HEK293 (cell line): Measurements from ENCODE around the gene INSRR.
A peak's percentile ranks its signal among the peaks of the same experiment; 100 is the strongest.

Source experiments
- CTCF ChIA-PET: fragments of 350-600 bp; formaldehyde crosslinking; extraction: SDS; loops from one replicate; lab custom pipeline; 2021; ENCODE audit warnings: antibody characterized with exemption; lab: Yijun Ruan, JAX
- POLR2A ChIA-PET: fragments of 300-600 bp; formaldehyde crosslinking; extraction: SDS; loops from one replicate; lab custom pipeline; 2020; ENCODE audit warnings: antibody characterized with exemption, inconsistent platforms; lab: Yijun Ruan, JAX
- H3K27ac ChIP-seq: fragments of 200-500 bp; sonication (Bioruptor generic); 2 replicates; pipeline ENCODE4 v1.5.1; 2014; ENCODE audit warnings: low read depth, low read length, control low read depth, inconsistent platforms; ENCODE audit errors: extremely low read depth
- H3K36me3 ChIP-seq, 2 experiments: fragments of 200-500 bp in 1 of 2; sonication (Bioruptor generic) in 1 of 2; 1 replicate in 1 of 2; 2 replicates in 1 of 2; pipeline ENCODE4 v1.5.1; 2014 to 2017; ENCODE audit warnings: inconsistent platforms in 2 of 2, low read length in 2 of 2; ENCODE audit not compliant: control insufficient read depth in 2 of 2, insufficient read depth in 1 of 2
- H3K4me1 ChIP-seq: fragments of 200-500 bp; sonication (Bioruptor generic); 2 replicates; pipeline ENCODE4 v1.5.1; 2014; ENCODE audit warnings: mild to moderate bottlenecking, low read length, inconsistent platforms; ENCODE audit not compliant: control insufficient read depth, insufficient read depth
- H3K4me3 ChIP-seq: 2 replicates; pipeline ENCODE4 v1.5.1; 2011; ENCODE audit warnings: low read depth, mild to moderate bottlenecking, control low read depth, low read length, moderate library complexity
- H3K9me3 ChIP-seq: fragments of 200-500 bp; sonication (Bioruptor generic); 2 replicates; pipeline ENCODE4 v1.5.1; 2014; ENCODE audit warnings: low read depth, low read length, inconsistent platforms; ENCODE audit not compliant: control insufficient read depth, insufficient read depth
- GLIS1 ChIP-seq: fragments of 450-650 bp; formaldehyde crosslinking; IDR thresholded peaks from 2 replicates; pipeline ENCODE4 v1.5.1; 2016; ENCODE audit warnings: missing biosample characterization, missing genetic modification characterization
- HOXA7 ChIP-seq: sonication (generic); formaldehyde crosslinking; IDR thresholded peaks from 2 replicates; pipeline ENCODE4 v1.8.1; 2022; ENCODE audit warnings: missing genetic modification reagents, borderline replicate concordance
- PRDM1 ChIP-seq: fragments of 450-650 bp; formaldehyde crosslinking; IDR thresholded peaks from 2 replicates; pipeline ENCODE4; 2016; ENCODE audit warnings: missing biosample characterization, missing genetic modification characterization
- REPIN1 ChIP-seq: fragments of 450-650 bp; formaldehyde crosslinking; IDR thresholded peaks from 2 replicates; pipeline ENCODE4 v1.5.1; 2017; ENCODE audit warnings: missing biosample characterization, missing genetic modification characterization, low read depth
- SP2 ChIP-seq: fragments of 450-650 bp; formaldehyde crosslinking; IDR thresholded peaks from 2 replicates; pipeline ENCODE4 v1.5.1; 2016; ENCODE audit warnings: missing biosample characterization, missing genetic modification characterization
- YY2 ChIP-seq: fragments of 450-650 bp; formaldehyde crosslinking; IDR thresholded peaks from 2 replicates; pipeline ENCODE4 v1.5.1; 2016; ENCODE audit warnings: missing biosample characterization, missing genetic modification characterization
- ZBTB17 ChIP-seq: fragments of 450-650 bp; formaldehyde crosslinking; IDR thresholded peaks from 2 replicates; pipeline ENCODE4 v1.5.1; 2016; ENCODE audit warnings: missing biosample characterization, missing genetic modification characterization
- ZNF112 ChIP-seq: fragments of 450-650 bp; formaldehyde crosslinking; IDR thresholded peaks from 2 replicates; pipeline ENCODE4 v1.5.0; 2017; ENCODE audit warnings: missing biosample characterization, missing genetic modification characterization
- ZNF146 ChIP-seq: fragments of 450-650 bp; formaldehyde crosslinking; IDR thresholded peaks from 2 replicates; pipeline ENCODE4 v1.5.1; 2016; ENCODE audit warnings: missing biosample characterization, missing genetic modification characterization
- ZNF239 ChIP-seq: fragments of 450-650 bp; formaldehyde crosslinking; IDR thresholded peaks from 2 replicates; pipeline ENCODE4 v1.5.1; 2016; ENCODE audit warnings: missing biosample characterization, missing genetic modification characterization
- ZNF24 ChIP-seq: fragments of 450-650 bp; formaldehyde crosslinking; IDR thresholded peaks from 2 replicates; pipeline ENCODE4 v1.5.1; 2016; ENCODE audit warnings: missing biosample characterization, missing genetic modification characterization
- ZNF274 ChIP-seq, 2 experiments: fragments of 200-500 bp in 1 of 2; fragments of 450-650 bp in 1 of 2; sonication (Bioruptor generic) in 1 of 2; formaldehyde crosslinking in 1 of 2; IDR thresholded peaks; 2 replicates each; pipeline versions ENCODE4 v1.5.1 to v1.6.1; 2014 to 2016; ENCODE audit warnings: borderline replicate concordance in 1 of 2, inconsistent platforms in 1 of 2, low read length in 1 of 2, missing biosample characterization in 1 of 2, missing genetic modification characterization in 1 of 2
- ZNF510 ChIP-seq: fragments of 450-650 bp; formaldehyde crosslinking; IDR thresholded peaks from 2 replicates; pipeline ENCODE4 v1.5.1; 2018; ENCODE audit warnings: mild to moderate bottlenecking, missing genetic modification characterization, missing biosample characterization; ENCODE audit not compliant: insufficient replicate concordance
- ZNF555 ChIP-seq: fragments of 450-650 bp; formaldehyde crosslinking; conservative IDR thresholded peaks from 2 replicates; pipeline ENCODE4 v1.5.1; 2017; ENCODE audit warnings: missing biosample characterization, mild to moderate bottlenecking, missing genetic modification characterization, inconsistent platforms
- ZNF585B ChIP-seq: fragments of 450-650 bp; formaldehyde crosslinking; IDR thresholded peaks from 2 replicates; pipeline ENCODE4 v1.5.1; 2016; ENCODE audit warnings: missing biosample characterization, missing genetic modification characterization
- ZNF596 ChIP-seq: fragments of 450-650 bp; IDR thresholded peaks from 2 replicates; pipeline ENCODE4 v1.5.0; 2018; ENCODE audit warnings: missing biosample characterization, mild to moderate bottlenecking, missing genetic modification characterization, moderate library complexity
- ZNF621 ChIP-seq: fragments of 450-650 bp; formaldehyde crosslinking; IDR thresholded peaks from 2 replicates; pipeline ENCODE4 v1.5.1; 2017; ENCODE audit warnings: missing biosample characterization, missing genetic modification characterization
- ZNF707 ChIP-seq: fragments of 450-650 bp; formaldehyde crosslinking; IDR thresholded peaks from 2 replicates; pipeline ENCODE4 v1.5.1; 2016; ENCODE audit warnings: missing biosample characterization, missing genetic modification characterization
- ZNF830 ChIP-seq: fragments of 450-650 bp; IDR thresholded peaks from 2 replicates; pipeline ENCODE4 v1.5.0; 2018; ENCODE audit warnings: missing biosample characterization, missing genetic modification characterization, low read depth, mild to moderate bottlenecking, moderate library complexity
- TF ChIP-seq, protein P1 (sequence below): fragments of 450-650 bp; IDR thresholded peaks from 2 replicates; pipeline ENCODE4 v1.5.1; 2018; ENCODE audit warnings: missing biosample characterization, missing genetic modification characterization

Gene INSRR

DNA sequence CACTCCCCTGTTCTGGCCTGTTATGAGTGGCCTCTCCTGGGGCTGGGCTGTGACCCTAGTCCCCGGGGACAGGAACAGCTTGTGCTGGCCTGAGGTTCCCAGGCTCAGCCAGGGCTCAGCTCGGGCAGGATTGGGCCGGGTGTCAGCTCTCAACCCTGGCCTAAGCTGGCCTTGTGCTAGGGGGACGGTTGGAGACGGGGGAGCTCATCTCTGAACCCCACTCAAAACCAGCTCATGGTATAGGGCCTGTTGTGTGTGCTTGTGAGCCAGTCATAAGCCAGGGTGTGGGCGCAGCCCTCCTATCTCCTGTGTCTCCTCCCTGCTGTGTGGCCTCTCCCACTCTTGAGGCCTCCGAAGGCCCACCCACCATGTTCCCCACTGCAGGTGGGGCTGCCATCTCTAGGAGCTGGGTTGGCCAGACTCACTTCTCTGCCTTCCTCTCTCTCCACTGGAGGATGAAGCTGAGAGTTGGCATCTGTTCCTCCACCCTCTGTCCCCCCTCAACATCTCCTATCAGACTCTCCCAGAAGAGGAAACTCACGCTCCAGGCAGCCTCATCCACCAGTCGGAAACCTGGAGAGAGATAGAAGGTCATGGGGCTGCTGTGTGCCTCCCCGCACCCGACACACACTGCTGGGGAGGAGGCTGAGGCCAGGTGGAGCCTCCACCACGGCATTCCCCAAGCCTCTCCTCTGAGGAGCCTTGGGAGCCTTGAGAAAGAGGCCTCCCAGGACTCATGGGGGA, 36.0 kb upstream of the INSRR start (continued):
- 0 out of 2 replicates have a peak, but pooled peaks have one; percentile 19 for TF ChIP-seq SP2 (tag by site-specific recombination)
- TF ChIP-seq HOXA7 (CRISPR knock-in tag): no peak
- no peak for TF ChIP-seq ZBTB17 (tag by site-specific recombination)
- no peak for TF ChIP-seq ZNF555
- peak; percentile 88 for TF ChIP-seq GLIS1 (tag by site-specific recombination)
- no peak for TF ChIP-seq PRDM1 (tag by site-specific recombination)
- no peak for TF ChIP-seq ZNF585B (tag by site-specific recombination)

DNA sequence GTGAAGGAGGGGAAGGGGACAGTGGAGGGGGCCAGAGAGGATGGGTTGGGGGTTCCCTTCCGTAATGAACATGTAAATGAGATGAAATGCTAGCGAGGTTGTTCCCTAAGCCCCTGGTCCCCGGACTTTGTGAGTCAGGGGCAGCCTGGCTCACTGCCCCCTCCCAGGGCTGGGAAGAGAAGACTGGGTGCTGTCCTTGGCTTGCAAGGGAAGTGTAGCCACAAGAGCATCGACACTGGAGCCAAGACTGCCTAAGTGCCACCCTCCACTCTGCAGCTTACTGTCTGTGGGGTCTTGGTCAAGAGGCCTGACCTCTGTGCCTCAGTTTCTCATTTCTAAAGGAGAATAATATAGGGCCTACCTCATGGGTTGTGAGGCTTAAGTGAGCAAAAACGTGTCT, 35.1 kb upstream of the INSRR start:
- H3K9me3 ChIP-seq: no peaks in the 10 kb centered on the region
- TF ChIP-seq ZNF510 (tag by site-specific recombination) (no peak), ZNF274 (IDR thresholded peaks at IDR 0.05; ENCODE audit: low read length) (no peak), ZNF274 (tag by site-specific recombination; IDR thresholded peaks at IDR 0.05; ENCODE audit: borderline replicate concordance) (no peak), ZNF239 (tag by site-specific recombination) (no peak), YY2 (tag by site-specific recombination) (no peak), ZNF621 (no peak), ZNF24 (tag by site-specific recombination) (no peak), REPIN1 (tag by site-specific recombination) (no peak), ZNF146 (tag by site-specific recombination) (no peak), ZNF707 (tag by site-specific recombination) (no peak), ZNF112 (no peak), ZNF830 (no peak)
- TF ChIP-seq, protein P1, sequence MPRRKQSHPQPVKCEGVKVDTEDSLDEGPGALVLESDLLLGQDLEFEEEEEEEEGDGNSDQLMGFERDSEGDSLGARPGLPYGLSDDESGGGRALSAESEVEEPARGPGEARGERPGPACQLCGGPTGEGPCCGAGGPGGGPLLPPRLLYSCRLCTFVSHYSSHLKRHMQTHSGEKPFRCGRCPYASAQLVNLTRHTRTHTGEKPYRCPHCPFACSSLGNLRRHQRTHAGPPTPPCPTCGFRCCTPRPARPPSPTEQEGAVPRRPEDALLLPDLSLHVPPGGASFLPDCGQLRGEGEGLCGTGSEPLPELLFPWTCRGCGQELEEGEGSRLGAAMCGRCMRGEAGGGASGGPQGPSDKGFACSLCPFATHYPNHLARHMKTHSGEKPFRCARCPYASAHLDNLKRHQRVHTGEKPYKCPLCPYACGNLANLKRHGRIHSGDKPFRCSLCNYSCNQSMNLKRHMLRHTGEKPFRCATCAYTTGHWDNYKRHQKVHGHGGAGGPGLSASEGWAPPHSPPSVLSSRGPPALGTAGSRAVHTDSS (tag by site-specific recombination): no peak
- ChIA-PET POLR2A (interaction anchor here (0.6 to 1.2 kb wide), 2 partner anchors 72 to 168 kb away, joined by 3 to 6 read pairs; no protein-coding TSS in a partner anchor), CTCF (interaction anchor here (0.9 to 10.2 kb wide), 8 partner anchors 17 to 203 kb away, joined by 4 to 136 read pairs (median 6); no protein-coding TSS in a partner anchor)
- H3K27ac ChIP-seq: no peak overlapping the region
- H3K4me3 ChIP-seq: no peak overlapping the region
- no peaks in the 10 kb centered on the region for H3K4me1 ChIP-seq
- H3K36me3 ChIP-seq: no peaks in the 10 kb centered on the region

DNA sequence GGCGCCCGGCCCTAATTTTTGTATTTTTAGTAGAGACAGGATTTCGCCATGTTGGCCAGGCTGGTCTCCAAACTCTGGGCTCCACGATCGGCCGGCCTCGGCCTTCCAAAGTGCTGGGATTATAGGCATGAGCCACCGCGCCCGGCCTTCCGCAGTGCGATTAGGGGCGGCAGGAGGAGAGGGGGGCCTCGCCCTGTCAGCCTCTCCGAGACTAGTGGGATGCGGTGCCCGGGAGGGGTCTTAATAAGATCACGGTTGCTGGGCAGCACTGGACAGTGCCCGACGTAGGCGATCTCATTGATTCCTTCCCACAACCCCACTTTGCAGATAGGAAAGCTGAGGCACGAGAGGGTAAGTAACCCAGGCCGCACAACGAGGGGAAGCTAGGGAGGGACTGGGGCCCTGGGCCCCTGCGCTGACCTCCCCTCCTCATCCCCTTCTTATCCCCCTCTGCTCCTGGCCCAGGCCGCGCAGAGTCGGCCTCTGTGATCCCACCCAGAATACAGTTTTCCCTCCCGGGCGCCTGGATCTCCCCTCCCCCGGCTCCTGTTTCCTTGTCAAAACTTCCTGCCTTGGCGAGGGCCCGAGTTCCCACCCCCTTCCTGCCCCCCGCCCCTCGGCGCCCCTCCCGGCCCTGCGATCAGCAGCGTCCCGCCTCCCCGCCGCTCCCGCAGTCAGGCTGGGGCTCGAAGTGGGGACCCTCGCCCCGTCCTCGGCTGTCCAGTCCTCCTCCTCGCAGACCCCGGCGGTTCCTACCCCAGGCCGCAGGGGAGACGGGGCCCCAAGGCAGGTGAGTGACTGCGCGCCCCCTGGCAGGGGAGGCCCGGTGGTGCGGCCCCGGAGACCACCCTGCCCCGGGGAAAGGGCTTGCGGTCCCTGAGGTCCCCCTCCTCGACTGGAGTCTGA, 34.4 kb upstream of the INSRR start, which contains the start of gene PEAR1:
PEAR1 (plus strand) TSS at position 671 of the 906 bp plus-strand sequence. CDS start 10,209 bp downstream, outside the sequence.
- no peaks in the 10 kb centered on the region for H3K36me3 ChIP-seq
- H3K9me3 ChIP-seq: no peaks in the 10 kb centered on the region
- H3K4me1 ChIP-seq: no peaks in the 10 kb centered on the region
- no peak within 1 kb of the TSS for H3K27ac ChIP-seq
- ChIA-PET CTCF (interaction anchor here (0.6 to 10.2 kb wide), 13 partner anchors 12 to 263 kb away, joined by 3 to 199 read pairs (median 17); partner anchors contain the start of genes INSRR, ISG20L2, LRRC71 and METTL25B), POLR2A (no interaction called here)
- TF ChIP-seq ZNF596 (tag by site-specific recombination): no peak
- H3K4me3 ChIP-seq: no peak within 1 kb of the TSS
